Glutamatergic neuron (in vitro differentiated cells): ENCODE measurements around the gene CAPN2. TPM values are rescaled to one million over a fixed set of nuclear protein-coding genes. Genes with fewer than 3 reads are reported as not detected.
A peak's percentile ranks its signal among the peaks of the same experiment; 100 is the strongest.
"Not testable (repeated sequence)": the region's sequence is repeated elsewhere in the genome, so short reads cannot be mapped to it uniquely, and the experiment has no call there.

ENCODE experiments used
- DNase-seq: peaks from one replicate; pipeline ENCODE4 v3.0.0; 2022
- H3K27ac Mint-ChIP-seq: one replicate; pipeline ENCODE4 v1.8.0; 2020; ENCODE audit warnings: mild to moderate bottlenecking, mixed read lengths, inconsistent platforms; ENCODE audit not compliant: unreplicated experiment
- H3K27me3 Mint-ChIP-seq: one replicate; pipeline ENCODE4 v1.8.0; 2020; ENCODE audit warnings: mild to moderate bottlenecking, moderate library complexity, mixed read lengths, inconsistent platforms; ENCODE audit not compliant: unreplicated experiment
- H3K36me3 Mint-ChIP-seq: one replicate; pipeline ENCODE4 v1.8.0; 2020; ENCODE audit warnings: mild to moderate bottlenecking, mixed read lengths, inconsistent platforms; ENCODE audit not compliant: unreplicated experiment
- H3K4me1 Mint-ChIP-seq: one replicate; pipeline ENCODE4 v1.8.0; 2020; ENCODE audit warnings: mild to moderate bottlenecking, low read depth, mixed read lengths, inconsistent platforms; ENCODE audit not compliant: unreplicated experiment
- H3K4me3 Mint-ChIP-seq: one replicate; pipeline ENCODE4 v1.8.0; 2020; ENCODE audit warnings: mild to moderate bottlenecking, mixed read lengths, inconsistent platforms; ENCODE audit not compliant: unreplicated experiment
- H3K9me3 Mint-ChIP-seq: one replicate; pipeline ENCODE4 v1.8.0; 2020; ENCODE audit warnings: mild to moderate bottlenecking, moderate library complexity, mixed read lengths, inconsistent platforms; ENCODE audit not compliant: unreplicated experiment
- total RNA-seq: library from RNA; stranded (reverse); fragmentation: NEBNext Ultra II Directional; extraction: Animal tissue kit (Norgen Biotek cat#: 25700); gene quantifications from one replicate; pipeline ENCODE4 v1.2.1, GENCODE V29; 2021; ENCODE audit not compliant: unreplicated experiment
- TF ChIP-seq, protein P1 (sequence below): fragments of 200-600 bp; sonication (generic); IDR thresholded peaks from one replicate; pipeline ENCODE4 v1.5.0; 2021; ENCODE audit not compliant: partially characterized antibody, unreplicated experiment

CAPN2 gene
- total RNA-seq, 1 donor from 2014 or later, result 25.6 TPM

DNA sequence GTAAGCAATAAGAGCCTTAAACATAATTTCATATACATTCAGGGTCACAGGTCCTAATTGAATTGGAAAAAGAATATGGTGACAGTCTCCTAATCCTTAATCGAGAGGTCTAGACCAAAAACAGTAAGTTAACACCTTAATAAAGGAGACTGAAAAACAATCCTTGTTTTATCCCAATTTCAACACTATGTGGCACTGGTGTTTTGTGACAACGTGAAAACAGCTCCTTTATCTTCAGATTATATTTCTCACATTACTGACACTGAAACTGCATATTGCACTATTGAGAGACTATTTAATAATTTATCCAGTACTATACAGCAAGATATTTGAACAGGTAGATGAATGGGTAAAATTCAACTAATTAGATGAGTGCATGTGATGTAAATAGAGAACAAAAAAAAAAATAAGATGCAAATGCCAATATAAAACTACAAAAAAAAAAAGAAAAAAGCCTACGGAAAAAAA, 99.3 kb downstream of the CAPN2 start:
- H3K4me1 Mint-ChIP-seq, result peaks cover 2% of the 10 kb centered on the region
- no peak for DNase-seq
- no peak overlapping the region for H3K27ac Mint-ChIP-seq
- H3K9me3 Mint-ChIP-seq, result no peaks in the 10 kb centered on the region
- no peak overlapping the region for H3K4me3 Mint-ChIP-seq
- no peaks in the 10 kb centered on the region for H3K27me3 Mint-ChIP-seq
- TF ChIP-seq, protein P1, sequence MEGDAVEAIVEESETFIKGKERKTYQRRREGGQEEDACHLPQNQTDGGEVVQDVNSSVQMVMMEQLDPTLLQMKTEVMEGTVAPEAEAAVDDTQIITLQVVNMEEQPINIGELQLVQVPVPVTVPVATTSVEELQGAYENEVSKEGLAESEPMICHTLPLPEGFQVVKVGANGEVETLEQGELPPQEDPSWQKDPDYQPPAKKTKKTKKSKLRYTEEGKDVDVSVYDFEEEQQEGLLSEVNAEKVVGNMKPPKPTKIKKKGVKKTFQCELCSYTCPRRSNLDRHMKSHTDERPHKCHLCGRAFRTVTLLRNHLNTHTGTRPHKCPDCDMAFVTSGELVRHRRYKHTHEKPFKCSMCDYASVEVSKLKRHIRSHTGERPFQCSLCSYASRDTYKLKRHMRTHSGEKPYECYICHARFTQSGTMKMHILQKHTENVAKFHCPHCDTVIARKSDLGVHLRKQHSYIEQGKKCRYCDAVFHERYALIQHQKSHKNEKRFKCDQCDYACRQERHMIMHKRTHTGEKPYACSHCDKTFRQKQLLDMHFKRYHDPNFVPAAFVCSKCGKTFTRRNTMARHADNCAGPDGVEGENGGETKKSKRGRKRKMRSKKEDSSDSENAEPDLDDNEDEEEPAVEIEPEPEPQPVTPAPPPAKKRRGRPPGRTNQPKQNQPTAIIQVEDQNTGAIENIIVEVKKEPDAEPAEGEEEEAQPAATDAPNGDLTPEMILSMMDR, result peak; percentile 16
- H3K36me3 Mint-ChIP-seq, result no peaks in the 10 kb centered on the region

DNA sequence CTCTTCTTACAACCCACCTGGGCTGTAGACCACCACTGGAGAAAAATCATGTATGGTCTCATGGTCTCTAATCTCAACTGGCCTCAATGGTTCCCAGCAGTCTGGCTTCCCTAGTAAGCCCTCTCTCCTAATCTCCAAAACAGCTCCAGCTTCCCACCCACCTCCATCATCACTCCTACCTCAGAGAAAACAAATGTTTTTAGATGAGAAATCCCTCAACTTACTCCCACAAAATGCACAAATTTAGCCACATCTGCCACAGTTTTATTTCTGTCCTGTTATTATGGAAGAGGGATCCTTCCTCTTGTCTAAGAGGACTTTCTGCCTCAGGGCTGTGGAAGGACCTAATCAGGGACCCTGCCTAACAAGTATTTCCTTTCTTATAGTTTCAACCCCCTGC, 101.3 kb downstream of the CAPN2 start:
- Mint-ChIP-seq H3K4me1 (peaks cover 2% of the 10 kb centered on the region), H3K4me3 (no peak overlapping the region), H3K27ac (no peak overlapping the region), H3K27me3 (no peaks in the 10 kb centered on the region), H3K36me3 (no peaks in the 10 kb centered on the region), H3K9me3 (no peaks in the 10 kb centered on the region)
- no peak for DNase-seq
- TF ChIP-seq, protein P1, result no peak

DNA sequence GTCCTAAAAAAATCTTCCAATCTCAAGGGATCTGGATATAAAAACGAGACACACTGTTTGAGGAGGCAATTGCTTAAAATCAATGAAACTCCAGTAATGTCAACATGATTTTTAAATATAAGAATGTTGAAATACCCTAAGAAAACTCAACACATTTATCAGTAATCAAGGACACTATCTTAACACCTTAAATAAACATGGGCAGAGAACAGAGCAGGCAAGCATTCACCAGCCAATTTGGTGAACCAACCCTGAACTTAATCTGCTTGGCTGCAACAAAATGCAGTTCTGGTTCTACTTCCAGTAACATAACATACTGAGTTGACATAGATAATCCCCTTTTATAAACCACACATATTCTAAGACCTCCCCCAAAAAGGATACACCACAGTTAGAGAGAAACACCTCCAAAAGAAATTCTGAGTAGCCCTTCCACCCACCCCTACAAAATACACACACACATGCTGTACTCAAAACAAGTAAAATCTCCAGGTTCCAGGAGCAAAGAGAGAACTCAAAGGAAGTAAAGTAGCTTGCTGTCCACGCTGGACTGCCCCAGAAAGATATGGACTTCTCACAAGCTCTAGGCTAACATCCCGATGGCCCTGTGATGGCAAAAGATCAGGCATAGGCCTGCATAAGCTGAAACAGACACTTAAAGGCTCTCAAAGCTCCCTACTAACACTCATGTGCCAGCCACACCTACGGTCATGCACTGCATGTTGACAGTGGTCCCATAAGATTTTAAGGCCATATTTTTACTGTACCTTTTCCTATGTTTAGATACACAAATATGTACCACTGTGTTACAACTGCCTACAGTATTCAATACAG, 102.9 kb downstream of the CAPN2 start:
- TF ChIP-seq, protein P1, result no peak
- peaks cover 7% of the 10 kb centered on the region for H3K4me1 Mint-ChIP-seq
- H3K27ac Mint-ChIP-seq, result no peak overlapping the region
- H3K9me3 Mint-ChIP-seq, result no peaks in the 10 kb centered on the region
- DNase-seq, result no peak
- H3K4me3 Mint-ChIP-seq, result no peak overlapping the region
- H3K27me3 Mint-ChIP-seq, result no peaks in the 10 kb centered on the region
- peaks cover 4% of the 10 kb centered on the region for H3K36me3 Mint-ChIP-seq

DNA sequence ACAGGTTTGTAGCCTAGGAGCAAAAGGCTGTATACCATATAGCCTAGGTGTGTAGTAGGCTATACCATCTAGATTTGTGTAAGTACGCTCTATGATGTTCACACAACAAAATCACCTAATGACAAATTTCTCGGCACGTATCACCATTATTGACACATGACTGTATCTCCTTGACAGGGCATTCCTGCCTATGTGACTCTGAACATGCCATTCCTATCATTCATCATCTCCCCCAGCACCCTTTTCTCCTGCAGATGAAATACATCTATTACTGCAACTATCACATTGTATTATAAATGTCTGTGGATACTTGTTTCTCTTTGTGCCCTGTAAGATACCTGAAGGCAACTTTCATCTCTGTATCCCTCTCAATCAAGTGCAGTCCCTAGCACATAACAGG, 103.5 kb downstream of the CAPN2 start:
- H3K4me1 Mint-ChIP-seq, result peaks cover 14% of the 10 kb centered on the region
- DNase-seq, result no peak
- H3K9me3 Mint-ChIP-seq, result no peaks in the 10 kb centered on the region
- TF ChIP-seq, protein P1, result no peak
- H3K27me3 Mint-ChIP-seq, result no peaks in the 10 kb centered on the region
- no peak overlapping the region for H3K4me3 Mint-ChIP-seq
- peaks cover 4% of the 10 kb centered on the region for H3K36me3 Mint-ChIP-seq
- H3K27ac Mint-ChIP-seq, result no peak overlapping the region

DNA sequence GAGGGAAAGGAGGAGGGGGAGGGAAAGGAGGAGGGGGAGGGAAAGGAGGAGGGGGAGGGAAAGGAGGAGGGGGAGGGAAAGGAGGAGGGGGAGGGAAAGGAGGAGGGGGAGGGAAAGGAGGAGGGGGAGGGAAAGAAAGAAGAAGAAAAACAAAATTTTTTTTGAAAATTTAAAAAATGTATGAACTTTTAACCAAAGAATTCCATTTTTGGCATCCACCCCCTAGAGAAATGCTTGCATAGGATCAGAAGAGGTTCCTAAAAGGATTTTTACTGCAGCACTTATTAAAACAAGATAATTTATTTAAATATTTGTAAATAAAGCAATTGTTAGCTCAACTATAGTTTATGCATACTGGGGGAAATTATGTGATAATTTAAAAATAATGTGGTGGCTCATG, 104.9 kb downstream of the CAPN2 start:
- not testable (repeated sequence) for H3K9me3 Mint-ChIP-seq, H3K36me3 Mint-ChIP-seq, DNase-seq, H3K4me3 Mint-ChIP-seq, H3K27ac Mint-ChIP-seq, H3K27me3 Mint-ChIP-seq
- peaks cover 17% of the 10 kb centered on the region for H3K4me1 Mint-ChIP-seq
